Lower lobe of right lung (tissue), 2 donors: ENCODE data around the gene PLCB3. TPM values are rescaled to one million over a fixed set of nuclear protein-coding genes. Genes with fewer than 3 reads are reported as not detected.

Experiments
- ATAC-seq, 2 donors: fragments of 200-7000 bp; cut with Tn5 transposase; one replicate each; pipeline ENCODE4 v1.9.1; 2020 to 2022; ENCODE audit warnings: mild to moderate bottlenecking in 2 of 2, moderate library complexity in 2 of 2
- DNase-seq: peaks from one replicate; pipeline ENCODE4 v3.0.0-alpha.2; 2020
- H3K27ac ChIP-seq: fragments of 200-600 bp; one replicate; pipeline ENCODE4 v1.8.0; 2022
- H3K27me3 ChIP-seq: fragments of 200-600 bp; one replicate; pipeline ENCODE4 v1.8.0; 2022; ENCODE audit warnings: low read depth
- H3K36me3 ChIP-seq: fragments of 200-600 bp; one replicate; pipeline ENCODE4 v1.8.0; 2022; ENCODE audit warnings: mild to moderate bottlenecking
- H3K4me1 ChIP-seq: fragments of 200-600 bp; one replicate; pipeline ENCODE4 v1.8.0; 2022
- H3K4me3 ChIP-seq: fragments of 200-600 bp; one replicate; pipeline ENCODE4 v1.8.0; 2022; ENCODE audit warnings: mild to moderate bottlenecking
- H3K9me3 ChIP-seq: fragments of 200-600 bp; one replicate; pipeline ENCODE4 v1.8.0; 2022
- intact Hi-C: fragments of 100-400 bp; cut with DNase I; formaldehyde crosslinking; loops from one replicate; pipeline ENCODE4 v1.11.0; 2022
- total RNA-seq: library from RNA; stranded (reverse); fragmentation: NEBNext Ultra II Directional; extraction: Animal tissue kit (Norgen Biotek cat#: 25700); gene quantifications from one replicate; pipeline ENCODE4 v1.2.1, GENCODE V29; 2021
- TF ChIP-seq, protein P1 (sequence below): fragments of 200-600 bp; IDR thresholded peaks from one replicate; pipeline ENCODE4 v1.8.0; 2022; ENCODE audit warnings: antibody characterized with exemption, mild to moderate bottlenecking
- donor health status: DM: no; HTN: yes; CAD: no; lungs with severe emphysema.

The PLCB3 gene
- total RNA-seq, 1 donor from 2014 or later = 31.8 TPM

DNA sequence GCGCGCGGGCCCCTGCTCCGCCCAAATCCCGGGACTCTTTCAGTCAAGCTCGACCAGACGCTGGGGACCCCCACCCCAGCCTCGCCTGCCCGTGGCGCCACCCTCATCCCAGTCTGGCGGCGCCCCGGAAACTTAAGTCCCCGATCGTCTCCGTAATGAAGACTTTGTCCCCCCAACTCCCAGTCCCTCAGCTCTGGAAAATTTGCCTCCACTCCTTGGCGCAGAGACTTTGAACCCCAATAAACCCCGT is 348 bp downstream of the PLCB3 start:
- intact Hi-C loops = no loop called here
- Histone ChIP-seq H3K27ac (peak overlapping the region; percentile 77), H3K27me3 (no peaks in the 10 kb centered on the region), H3K4me3 (peak overlapping the region; percentile 91), H3K36me3 (peaks cover 25% of the 10 kb centered on the region), H3K9me3 (no peaks in the 10 kb centered on the region), H3K4me1 (peaks cover 33% of the 10 kb centered on the region)
- DNase-seq (no peak), ATAC-seq (no peak)
- TF ChIP-seq, protein P1, sequence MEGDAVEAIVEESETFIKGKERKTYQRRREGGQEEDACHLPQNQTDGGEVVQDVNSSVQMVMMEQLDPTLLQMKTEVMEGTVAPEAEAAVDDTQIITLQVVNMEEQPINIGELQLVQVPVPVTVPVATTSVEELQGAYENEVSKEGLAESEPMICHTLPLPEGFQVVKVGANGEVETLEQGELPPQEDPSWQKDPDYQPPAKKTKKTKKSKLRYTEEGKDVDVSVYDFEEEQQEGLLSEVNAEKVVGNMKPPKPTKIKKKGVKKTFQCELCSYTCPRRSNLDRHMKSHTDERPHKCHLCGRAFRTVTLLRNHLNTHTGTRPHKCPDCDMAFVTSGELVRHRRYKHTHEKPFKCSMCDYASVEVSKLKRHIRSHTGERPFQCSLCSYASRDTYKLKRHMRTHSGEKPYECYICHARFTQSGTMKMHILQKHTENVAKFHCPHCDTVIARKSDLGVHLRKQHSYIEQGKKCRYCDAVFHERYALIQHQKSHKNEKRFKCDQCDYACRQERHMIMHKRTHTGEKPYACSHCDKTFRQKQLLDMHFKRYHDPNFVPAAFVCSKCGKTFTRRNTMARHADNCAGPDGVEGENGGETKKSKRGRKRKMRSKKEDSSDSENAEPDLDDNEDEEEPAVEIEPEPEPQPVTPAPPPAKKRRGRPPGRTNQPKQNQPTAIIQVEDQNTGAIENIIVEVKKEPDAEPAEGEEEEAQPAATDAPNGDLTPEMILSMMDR = no peak

DNA sequence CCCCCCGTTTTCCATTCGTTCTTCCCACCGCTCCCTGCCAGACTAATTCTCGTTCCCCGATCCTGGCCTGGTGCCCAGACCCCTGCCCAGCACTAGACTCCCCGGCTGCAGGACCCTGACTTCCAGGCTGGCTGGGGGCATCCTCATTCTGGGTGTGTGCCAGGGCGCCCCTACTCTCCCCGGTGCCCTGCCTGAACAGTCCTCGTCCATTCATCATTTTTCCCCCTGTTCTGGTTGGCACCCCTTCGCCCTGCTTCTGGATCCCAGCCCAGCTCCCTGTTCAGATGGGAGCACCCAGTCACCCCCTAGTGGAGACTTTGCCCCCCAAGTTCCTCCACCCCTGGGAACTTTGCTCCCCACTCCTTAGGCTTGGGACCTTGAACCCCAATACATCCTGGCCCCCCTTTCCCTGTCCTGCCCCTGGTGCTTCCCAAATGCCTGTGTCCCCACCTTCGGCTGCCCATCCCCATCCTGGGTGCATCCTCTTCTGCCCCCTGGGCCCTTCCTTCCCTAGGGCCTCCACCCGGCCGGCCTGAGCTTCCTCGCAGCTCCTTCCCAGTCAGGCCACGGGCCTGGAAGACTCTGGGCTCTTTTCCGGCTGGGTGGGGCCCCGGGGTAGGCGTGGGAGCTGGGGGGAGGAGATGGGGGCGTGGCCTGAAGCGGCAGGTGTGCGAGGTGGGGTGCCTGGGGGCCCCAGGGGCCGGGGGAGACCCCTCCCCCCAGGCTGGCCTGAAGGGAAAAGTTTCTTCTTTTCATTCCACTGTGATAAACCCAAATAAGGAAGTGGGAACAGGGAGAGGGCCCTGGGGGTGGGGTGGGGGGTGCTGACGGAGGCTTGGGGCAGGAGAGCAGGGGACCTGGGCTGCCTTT is 908 bp downstream of the PLCB3 start:
- peaks cover 31% of the 10 kb centered on the region for H3K36me3 ChIP-seq
- peak overlapping the region; percentile 77 for H3K27ac ChIP-seq
- ATAC-seq (peak; percentile 29 to 69), DNase-seq (peak; percentile 76)
- peaks cover 33% of the 10 kb centered on the region for H3K4me1 ChIP-seq
- TF ChIP-seq, protein P1 = no peak
- H3K9me3 ChIP-seq = no peaks in the 10 kb centered on the region
- no peaks in the 10 kb centered on the region for H3K27me3 ChIP-seq
- intact Hi-C loops = no loop called here
- H3K4me3 ChIP-seq = peak overlapping the region; percentile 91

DNA sequence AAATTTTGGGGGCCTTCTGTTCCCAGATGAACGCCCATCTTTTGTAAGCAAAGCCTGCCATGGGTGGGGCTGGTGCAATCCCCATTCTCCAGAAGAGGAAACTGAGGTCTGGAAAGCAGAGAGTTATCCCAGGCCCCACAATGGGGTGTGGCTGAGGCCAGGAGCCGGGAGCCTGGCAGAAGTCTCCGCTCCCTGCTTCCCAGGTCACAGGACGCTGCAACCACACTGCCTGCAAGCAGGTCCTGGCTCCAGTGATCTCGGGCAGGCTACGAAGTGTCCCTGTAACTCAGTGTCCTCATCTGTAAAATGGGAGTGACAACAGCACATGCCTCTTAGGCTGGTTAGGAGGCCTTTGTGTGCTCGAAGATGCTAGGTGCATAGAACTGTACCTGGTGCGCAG is 1.7 kb downstream of the PLCB3 start:
- Histone ChIP-seq H3K27ac (peak overlapping the region; percentile 77), H3K4me1 (peaks cover 26% of the 10 kb centered on the region), H3K4me3 (peak overlapping the region; percentile 91), H3K36me3 (peaks cover 39% of the 10 kb centered on the region), H3K9me3 (no peaks in the 10 kb centered on the region), H3K27me3 (no peaks in the 10 kb centered on the region)
- ATAC-seq (no peak), DNase-seq (no peak)
- intact Hi-C loops = no loop called here
- TF ChIP-seq, protein P1 = no peak

DNA sequence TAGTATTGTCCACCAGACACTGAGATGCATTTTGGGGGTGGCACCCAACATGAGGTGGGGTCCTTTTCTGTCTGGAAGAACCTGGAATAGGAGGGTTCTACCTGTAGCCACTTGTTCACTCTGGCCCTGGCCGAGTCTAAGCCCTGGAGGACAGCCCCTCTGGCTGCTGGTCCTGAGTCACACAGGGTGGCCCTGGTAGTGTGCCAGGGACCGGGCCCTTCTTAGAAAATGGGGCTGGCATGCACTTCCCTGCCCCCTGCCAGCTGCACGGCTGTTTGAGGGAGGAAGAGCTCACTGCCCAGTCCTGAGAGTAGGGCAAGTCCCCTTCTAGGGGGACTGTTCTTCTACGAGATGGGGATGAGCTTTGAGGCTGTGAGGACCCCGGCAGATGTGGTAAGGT is 2.2 kb downstream of the PLCB3 start:
- TF ChIP-seq, protein P1 = no peak
- Histone ChIP-seq H3K4me3 (no peak overlapping the region), H3K27ac (no peak overlapping the region), H3K27me3 (no peaks in the 10 kb centered on the region), H3K36me3 (peaks cover 43% of the 10 kb centered on the region), H3K4me1 (peaks cover 26% of the 10 kb centered on the region), H3K9me3 (no peaks in the 10 kb centered on the region)
- intact Hi-C loops = no loop called here
- DNase-seq (no peak), ATAC-seq (no peak)

DNA sequence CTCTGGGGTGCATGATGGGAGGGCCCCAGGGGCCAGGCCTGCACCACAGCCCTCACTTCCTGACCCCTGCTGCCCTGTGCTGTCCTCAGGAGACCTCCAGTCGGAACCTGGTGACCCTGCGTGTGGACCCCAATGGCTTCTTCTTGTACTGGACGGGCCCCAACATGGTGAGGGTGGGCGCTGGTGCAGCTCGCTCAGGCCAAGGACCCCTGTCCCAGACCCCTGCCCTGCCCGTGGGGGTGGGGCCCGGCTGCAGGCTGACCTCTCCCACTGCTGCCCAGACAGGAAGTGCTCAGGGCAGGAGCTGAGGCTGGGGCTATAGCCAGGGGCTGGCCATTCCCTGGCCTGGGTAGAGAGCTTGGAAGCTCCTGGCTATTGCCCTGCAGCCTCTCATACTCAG is 3.0 kb downstream of the PLCB3 start:
- DNase-seq (no peak), ATAC-seq (no peak)
- peaks cover 51% of the 10 kb centered on the region for H3K36me3 ChIP-seq
- no peak overlapping the region for H3K4me3 ChIP-seq
- H3K4me1 ChIP-seq = peaks cover 26% of the 10 kb centered on the region
- H3K27me3 ChIP-seq = no peaks in the 10 kb centered on the region
- H3K9me3 ChIP-seq = no peaks in the 10 kb centered on the region
- H3K27ac ChIP-seq = no peak overlapping the region
- TF ChIP-seq, protein P1 = no peak
- intact Hi-C loops = no loop called here
